ENCODE measurements around the gene FSTL4.

FSTL4 gene

DNA sequence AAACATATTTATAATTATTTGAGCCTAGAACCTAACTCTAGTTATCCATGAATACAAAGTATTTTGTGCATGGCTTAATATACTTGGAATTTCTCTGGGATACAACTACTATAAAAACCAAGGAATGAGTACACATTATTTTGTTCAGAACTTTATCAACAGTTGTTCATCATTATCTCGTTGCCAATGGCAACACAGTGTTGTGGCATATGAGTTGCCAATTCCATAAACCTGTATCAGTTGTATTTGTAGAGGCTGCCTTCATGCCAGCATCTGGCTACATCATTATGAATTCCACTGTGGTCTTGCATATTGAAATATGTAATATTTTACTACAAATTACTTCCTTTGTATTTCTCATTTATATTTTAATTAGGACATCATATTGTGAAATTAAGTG, 250.4 kb downstream of the FSTL4 start:
- DNase-seq, result no peak

GRCh38 chr5:133360693-133361472, 251.5 kb downstream of the FSTL4 start:
- DNase-seq, result no peak

DNA sequence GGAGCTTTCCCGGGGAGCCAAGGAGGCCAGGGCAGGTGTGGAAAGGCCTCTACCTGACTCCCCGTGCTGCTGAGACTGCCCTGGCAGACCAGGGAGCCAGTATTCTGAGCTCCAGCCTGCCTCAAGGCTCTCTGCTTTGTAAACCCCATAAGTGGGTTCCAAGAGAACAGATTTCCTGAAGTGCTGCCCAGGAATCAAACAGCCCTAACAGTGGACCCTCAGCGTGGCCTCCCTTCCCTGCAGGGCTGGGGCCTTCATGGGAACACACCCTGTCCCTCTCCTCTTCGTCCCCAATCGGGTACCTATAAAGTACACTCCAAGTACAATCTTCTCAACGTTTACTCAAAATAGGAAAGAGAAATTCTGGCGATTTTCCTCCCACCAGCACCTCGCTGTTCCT, 252.5 kb downstream of the FSTL4 start:
- DNase-seq, result no peak

DNA sequence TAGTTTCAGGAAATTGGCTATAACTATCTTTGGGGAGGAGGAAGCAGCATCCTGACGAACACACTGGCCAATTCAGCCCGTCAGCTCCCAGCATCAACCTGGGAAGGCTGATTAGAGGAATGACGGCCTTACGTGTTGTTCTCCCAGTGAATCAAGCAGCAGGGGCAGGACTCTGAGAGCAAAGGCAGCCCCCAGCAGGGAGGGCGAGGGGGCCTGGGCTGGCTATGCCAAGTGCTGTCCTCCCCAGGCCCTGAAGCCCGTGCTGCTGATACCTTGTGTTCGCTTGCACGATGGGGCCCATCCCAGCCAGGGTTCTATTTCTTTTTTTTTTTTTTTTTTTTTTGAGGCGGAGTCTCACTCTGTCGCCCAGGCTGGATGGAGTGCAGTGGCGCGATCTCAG, 254.1 kb downstream of the FSTL4 start:
- DNase-seq, result no peak

DNA sequence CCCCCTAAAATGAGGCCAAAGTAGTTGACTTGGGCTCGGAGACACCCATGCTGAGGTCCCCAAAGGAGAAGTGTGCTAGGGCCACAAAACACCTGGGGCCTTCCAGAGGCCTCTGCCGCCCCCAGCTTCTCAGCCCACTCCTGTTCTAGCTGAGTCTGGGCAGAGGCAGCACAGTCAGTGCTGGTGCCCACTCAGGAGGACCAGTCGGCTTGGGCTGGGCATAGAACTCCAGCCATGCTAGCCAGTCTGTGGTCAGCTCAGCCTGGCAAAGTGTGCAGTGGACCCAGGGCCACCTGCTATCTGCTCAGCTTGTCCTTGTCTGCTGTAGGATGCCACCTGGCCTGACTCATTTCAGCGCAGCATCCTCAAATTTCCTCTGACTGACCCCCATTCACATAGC, 254.6 kb downstream of the FSTL4 start:
- DNase-seq, result no peak

GRCh38 chr5:133356984-133357421, 255.3 kb downstream of the FSTL4 start:
- no peak for DNase-seq

DNA sequence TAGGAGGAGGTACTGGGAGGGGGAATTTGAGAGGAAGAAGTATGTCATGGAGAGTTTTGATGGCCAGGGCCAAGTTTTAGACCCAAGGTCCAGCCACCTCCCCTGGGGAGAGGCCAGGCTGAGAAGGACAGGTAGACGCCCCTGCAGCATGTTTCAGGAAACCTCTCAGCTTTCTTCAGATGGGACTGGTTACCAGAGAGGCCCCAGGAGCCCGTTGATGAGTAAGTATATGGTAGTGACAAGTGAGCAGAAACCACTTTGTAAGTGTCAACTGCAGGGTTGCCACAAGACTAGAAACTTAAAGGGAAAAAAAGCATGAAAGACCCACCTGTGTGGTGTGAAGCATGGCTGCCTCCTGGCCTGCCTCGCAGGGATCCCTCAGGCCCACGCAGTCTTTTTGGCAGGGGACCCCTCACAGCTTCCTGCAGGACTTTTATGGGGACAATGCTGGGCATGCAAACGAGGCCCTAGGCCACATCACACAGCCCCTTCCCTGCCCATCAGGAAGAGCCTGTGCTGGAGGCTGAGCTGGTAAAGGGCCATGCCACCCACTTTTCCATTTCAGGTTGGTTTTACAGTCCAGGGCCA, 255.9 kb downstream of the FSTL4 start:
- DNase-seq, result no peak

GRCh38 chr5:133354323-133355185, 257.8 kb downstream of the FSTL4 start:
- no peak for DNase-seq

DNA sequence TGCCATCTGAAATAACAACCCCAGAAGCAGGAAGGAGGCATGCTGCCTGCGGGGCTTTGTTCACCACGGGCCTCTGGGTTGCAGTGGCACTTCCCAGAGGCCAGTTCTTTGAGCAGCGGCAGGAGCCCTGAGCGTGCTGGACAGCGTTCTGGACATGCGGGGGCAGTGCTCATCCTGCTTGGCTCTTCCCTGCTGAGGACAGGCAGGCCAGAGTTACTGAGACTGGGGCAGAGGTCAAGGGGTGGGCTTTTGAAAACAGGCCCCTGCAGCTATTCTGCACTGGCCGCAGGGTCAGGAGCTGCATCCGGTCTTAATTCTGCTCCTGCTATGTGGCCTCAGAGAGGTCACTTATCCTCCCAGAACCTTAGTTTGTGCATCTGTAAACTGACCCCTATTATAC, 258.6 kb downstream of the FSTL4 start:
- no peak for DNase-seq

- DNase-seq, result no peak
Measured at GRCh38 chr5:133348406-133348805, 263.9 kb downstream of the FSTL4 start.

DNA sequence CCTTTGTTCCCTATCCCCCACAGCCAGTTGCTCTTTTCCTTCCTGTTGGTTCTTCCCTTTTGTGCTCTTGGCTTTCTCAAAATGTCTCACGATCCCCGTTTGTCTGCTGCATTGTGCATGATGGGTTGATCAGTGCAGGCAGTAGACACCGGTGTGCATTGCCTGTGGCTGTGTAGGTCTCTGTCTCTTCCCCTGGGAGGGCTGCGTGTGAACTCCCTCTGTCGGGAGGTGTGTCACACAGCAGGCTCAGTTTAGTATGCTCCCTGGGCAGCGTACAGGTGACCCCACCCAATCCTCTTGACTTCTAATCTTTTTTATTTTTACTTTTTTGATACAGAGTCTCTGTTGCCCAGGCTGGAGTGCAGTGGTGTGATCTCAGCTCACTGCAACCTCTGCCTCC, 265.3 kb downstream of the FSTL4 start:
- DNase-seq, result no peak

DNA sequence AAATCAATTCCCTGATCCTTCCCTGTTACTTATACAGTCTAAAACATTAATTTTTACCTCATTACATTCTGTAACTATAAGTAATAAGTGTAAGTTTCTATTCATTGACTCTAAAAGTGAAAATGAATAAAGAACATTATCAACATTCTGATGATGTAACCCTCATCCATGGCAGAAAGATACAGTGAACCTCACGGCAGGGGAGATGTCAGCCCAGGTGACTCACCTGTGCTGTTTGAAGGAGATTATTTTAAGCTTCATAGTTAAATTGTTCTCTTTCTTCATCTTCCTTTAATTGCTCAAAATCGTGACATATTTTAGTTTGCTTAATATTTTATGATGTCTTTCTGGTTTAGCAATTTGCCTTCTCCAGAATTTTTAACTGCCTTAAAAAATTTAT, 268.1 kb downstream of the FSTL4 start:
- no peak for DNase-seq

DNA sequence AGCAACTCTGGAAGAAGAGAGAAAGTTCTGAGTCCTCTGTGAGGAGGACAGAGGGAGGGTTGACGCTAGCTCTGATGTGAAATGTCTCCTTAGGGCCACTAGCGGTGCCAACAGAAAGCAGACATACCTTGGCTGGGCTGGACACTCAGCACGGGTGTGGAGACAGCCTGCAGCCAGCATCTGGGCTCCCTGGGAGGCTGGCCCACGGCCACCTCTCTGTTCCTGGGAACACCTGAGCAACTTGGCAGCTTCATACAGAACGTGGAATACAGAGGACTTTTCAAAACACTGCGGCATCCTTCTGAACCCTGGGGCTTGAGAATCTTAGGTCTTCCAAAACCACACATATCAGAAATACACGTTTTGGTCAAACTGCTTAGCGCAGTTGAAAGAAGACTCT, 269.1 kb downstream of the FSTL4 start:
- no peak for DNase-seq

DNA sequence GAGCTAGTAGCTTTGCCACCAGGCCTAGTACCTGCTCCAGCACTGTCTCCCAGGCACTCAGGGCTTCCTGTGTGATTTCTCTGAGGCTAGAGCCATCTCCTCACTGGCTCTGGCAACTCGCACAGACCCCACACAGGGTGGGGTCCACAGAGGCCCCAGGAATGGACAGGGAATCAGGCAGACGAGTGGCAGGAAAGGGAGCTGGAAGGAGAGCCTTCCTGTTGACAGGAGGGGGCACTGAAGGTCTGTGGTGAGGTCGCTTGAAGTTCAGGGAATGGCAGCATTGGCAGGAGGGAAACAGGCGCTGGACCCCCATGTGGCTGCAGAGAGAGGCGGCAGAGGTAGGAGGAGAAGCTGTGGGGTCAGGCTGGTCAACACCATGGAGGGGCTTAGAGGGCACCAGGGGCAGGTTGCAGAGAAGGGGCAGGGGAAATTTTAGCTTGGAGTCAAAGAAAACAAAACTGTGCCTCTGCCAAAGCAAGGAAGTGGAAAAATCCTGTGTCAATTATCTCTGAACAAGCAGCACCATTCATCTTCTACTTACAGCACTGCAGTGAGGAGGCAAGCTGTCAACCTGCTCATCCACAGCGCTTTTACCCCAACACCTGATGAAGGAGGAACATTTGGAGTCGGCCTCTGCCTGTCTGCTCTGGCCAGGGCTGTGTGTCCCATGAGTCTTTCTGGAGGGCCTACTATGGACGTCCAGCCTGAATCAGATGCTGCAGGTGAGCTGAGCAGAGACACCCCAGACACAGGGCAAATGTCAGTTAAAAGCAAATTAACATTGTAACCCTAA, 270.2 kb downstream of the FSTL4 start:
- no peak for DNase-seq

- DNase-seq, result no peak
Measured at GRCh38 chr5:133341296-133341695, 271.0 kb downstream of the FSTL4 start.

DNA sequence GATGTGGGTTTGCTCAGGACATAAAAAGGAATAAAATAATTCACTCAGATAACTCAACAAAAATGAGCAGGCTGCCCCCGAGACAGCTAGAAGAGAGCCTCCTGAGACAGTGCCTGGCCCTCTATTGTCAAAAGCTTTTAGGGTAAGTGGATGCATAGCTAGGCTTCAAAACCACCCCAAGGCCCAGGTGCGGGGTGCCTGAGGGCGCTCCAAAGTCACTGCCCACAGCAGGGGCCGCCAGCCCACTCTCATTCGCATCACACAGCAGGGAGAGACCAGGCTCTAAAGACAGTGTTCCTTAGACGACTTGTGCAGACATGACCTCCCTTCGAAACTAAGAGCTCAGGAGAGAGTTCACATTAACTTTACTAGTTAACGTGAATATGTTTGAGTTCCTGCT, 271.5 kb downstream of the FSTL4 start:
- DNase-seq, result no peak

GRCh38 chr5:133340002-133340755, 272.2 kb downstream of the FSTL4 start:
- no peak for DNase-seq

- DNase-seq, result no peak
Measured at GRCh38 chr5:133338504-133339355, 273.6 kb downstream of the FSTL4 start.

DNA sequence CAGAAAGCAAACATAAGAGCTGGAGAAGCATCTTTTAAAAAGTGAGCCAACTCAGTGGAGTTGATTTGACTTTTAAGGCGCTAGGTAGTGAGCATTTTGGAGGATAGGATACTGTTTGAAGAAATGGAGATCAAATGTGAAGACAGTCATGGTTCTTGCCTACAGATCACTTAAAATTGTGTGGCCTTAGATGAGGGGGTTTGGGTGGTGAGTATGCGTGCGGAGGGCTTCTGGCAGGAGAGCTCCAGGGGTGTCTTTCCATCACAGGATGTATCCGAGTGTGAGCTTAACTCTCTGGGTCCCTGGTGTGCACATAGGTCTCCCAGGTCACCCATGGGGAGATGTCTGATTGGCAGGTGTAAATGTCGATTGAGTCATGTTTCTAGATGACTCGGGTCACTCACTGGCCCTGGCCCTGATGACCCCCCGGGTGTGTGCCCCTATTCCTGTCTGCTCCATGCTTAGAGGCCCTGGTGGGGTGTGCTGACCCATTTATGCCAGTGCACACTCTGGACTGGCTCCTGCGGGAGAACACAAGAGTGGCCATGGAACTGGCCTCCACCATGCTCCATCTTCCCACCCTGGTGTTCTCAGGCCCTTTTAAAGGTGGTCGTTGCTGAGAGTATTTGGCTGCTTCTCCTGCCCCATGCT, 274.4 kb downstream of the FSTL4 start:
- DNase-seq, result no peak

- no peak for DNase-seq
Measured at GRCh38 chr5:133336969-133337410, 275.4 kb downstream of the FSTL4 start.

Measured in NCI-H2081 (cell line).